ENCODE measurements around the gene KIRREL3. TPM values are rescaled to one million over a fixed set of nuclear protein-coding genes. Genes with fewer than 3 reads are reported as not detected.

KIRREL3 gene
- total RNA-seq, 1 donor from 2014 or later, result not detected

DNA sequence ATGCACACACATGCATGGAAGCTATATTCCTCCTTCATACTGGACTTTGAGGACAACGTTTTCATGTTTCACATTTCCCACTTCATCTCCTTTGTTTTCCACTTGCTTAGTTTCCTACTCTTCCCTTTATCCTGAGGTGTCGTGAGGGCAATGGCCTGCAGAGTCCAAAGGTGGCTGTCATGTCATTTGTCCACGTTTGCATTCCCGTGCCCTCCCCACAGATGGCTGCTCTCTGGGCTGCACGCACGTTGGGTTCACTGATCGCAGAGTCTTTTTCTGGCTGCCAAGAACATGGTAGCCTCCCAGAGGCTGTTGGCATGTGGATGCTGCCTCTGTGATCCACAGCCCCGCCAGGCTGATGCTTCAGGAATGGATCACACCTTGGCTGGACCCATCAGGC, 389.1 kb downstream of the KIRREL3 start:
- no peaks in the 10 kb centered on the region for H3K4me1 ChIP-seq
- no peak overlapping the region for H3K4me3 ChIP-seq
- no peak for ATAC-seq
- no peaks in the 10 kb centered on the region for H3K9me3 ChIP-seq
- H3K27ac ChIP-seq, result no peak overlapping the region
- DNase-seq, result no peak
- no peak for TF ChIP-seq CTCF (IDR thresholded peaks at IDR 0.05)
- intact Hi-C loops (cut with DNase I), result no loop called here
- peaks cover 8% of the 10 kb centered on the region for H3K27me3 ChIP-seq
- no peaks in the 10 kb centered on the region for H3K36me3 ChIP-seq

- Histone ChIP-seq H3K27me3 (peaks cover 18% of the 10 kb centered on the region), H3K4me1 (no peaks in the 10 kb centered on the region), H3K9me3 (no peaks in the 10 kb centered on the region), H3K36me3 (no peaks in the 10 kb centered on the region), H3K4me3 (no peak overlapping the region), H3K27ac (no peak overlapping the region)
- DNase-seq (no peak), ATAC-seq (no peak)
- intact Hi-C loops (cut with DNase I), result no loop called here
- TF ChIP-seq CTCF (IDR thresholded peaks at IDR 0.05), result no peak
Measured at GRCh38 chr11:126608658-126609057, 391.9 kb downstream of the KIRREL3 start.

- Histone ChIP-seq H3K4me1 (no peaks in the 10 kb centered on the region), H3K27ac (no peak overlapping the region), H3K9me3 (no peaks in the 10 kb centered on the region), H3K4me3 (no peak overlapping the region), H3K36me3 (no peaks in the 10 kb centered on the region), H3K27me3 (peaks cover 22% of the 10 kb centered on the region)
- ATAC-seq, result no peak
- DNase-seq, result no peak
- TF ChIP-seq CTCF (IDR thresholded peaks at IDR 0.05), result no peak
- intact Hi-C loops (cut with DNase I), result no loop called here
Measured at GRCh38 chr11:126607776-126608541, 392.6 kb downstream of the KIRREL3 start.

- no peak for DNase-seq
- H3K36me3 ChIP-seq, result no peaks in the 10 kb centered on the region
- H3K4me1 ChIP-seq, result no peaks in the 10 kb centered on the region
- no peak overlapping the region for H3K4me3 ChIP-seq
- no peak overlapping the region for H3K27ac ChIP-seq
- H3K27me3 ChIP-seq, result peaks cover 22% of the 10 kb centered on the region
- TF ChIP-seq CTCF (IDR thresholded peaks at IDR 0.05), result peak; percentile 49
- no peaks in the 10 kb centered on the region for H3K9me3 ChIP-seq
- intact Hi-C loops (cut with DNase I), result no loop called here
- peak; percentile 68 for ATAC-seq
Measured at GRCh38 chr11:126607374-126607773, 393.2 kb downstream of the KIRREL3 start.

- Histone ChIP-seq H3K27ac (no peak overlapping the region), H3K9me3 (no peaks in the 10 kb centered on the region), H3K27me3 (peaks cover 22% of the 10 kb centered on the region), H3K4me1 (no peaks in the 10 kb centered on the region), H3K4me3 (no peak overlapping the region), H3K36me3 (no peaks in the 10 kb centered on the region)
- intact Hi-C loops (cut with DNase I), result no loop called here
- no peak for TF ChIP-seq CTCF (IDR thresholded peaks at IDR 0.05)
- no peak for ATAC-seq
- DNase-seq, result no peak
Measured at GRCh38 chr11:126606484-126606883, 394.1 kb downstream of the KIRREL3 start.
